ENCODE results near the gene TRERF1. TPM values are rescaled to one million over a fixed set of nuclear protein-coding genes. Genes with fewer than 3 reads are reported as not detected.
A peak's percentile ranks its signal among the peaks of the same experiment; 100 is the strongest.
"Not testable (repeated sequence)": the region's sequence is repeated elsewhere in the genome, so short reads cannot be mapped to it uniquely, and the experiment has no call there.

TRERF1 gene
- total RNA-seq, 1 donor from 2014 or later: 8.3 TPM

DNA sequence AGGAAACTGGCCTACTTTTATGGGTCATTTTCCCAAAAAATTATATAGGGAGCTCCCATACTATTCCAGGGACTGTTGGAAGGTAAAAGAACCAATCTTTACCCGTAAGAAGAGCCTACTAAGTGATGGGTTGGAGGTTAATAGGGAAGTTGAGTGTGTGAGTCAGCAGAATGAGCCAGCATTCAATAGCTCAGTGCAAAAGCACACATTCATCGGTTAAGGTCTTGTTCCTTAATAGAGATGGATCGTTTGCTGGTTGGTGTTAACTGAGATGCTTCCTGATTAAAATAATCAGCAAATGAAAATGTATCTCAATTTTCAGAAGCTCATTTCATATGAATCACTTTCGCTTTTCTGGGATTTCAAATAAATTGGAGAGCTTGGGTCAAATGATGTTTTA lies 118.8 kb downstream of the TRERF1 start:
- TF ChIP-seq EZH2phosphoT487 (IDR thresholded peaks at IDR 0.05) (no peak), EZH2 (IDR thresholded peaks at IDR 0.05) (no peak)
- TF ChIP-seq, protein P1, sequence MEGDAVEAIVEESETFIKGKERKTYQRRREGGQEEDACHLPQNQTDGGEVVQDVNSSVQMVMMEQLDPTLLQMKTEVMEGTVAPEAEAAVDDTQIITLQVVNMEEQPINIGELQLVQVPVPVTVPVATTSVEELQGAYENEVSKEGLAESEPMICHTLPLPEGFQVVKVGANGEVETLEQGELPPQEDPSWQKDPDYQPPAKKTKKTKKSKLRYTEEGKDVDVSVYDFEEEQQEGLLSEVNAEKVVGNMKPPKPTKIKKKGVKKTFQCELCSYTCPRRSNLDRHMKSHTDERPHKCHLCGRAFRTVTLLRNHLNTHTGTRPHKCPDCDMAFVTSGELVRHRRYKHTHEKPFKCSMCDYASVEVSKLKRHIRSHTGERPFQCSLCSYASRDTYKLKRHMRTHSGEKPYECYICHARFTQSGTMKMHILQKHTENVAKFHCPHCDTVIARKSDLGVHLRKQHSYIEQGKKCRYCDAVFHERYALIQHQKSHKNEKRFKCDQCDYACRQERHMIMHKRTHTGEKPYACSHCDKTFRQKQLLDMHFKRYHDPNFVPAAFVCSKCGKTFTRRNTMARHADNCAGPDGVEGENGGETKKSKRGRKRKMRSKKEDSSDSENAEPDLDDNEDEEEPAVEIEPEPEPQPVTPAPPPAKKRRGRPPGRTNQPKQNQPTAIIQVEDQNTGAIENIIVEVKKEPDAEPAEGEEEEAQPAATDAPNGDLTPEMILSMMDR (IDR thresholded peaks at IDR 0.05): no peak
- H3K27ac Mint-ChIP-seq: no peak overlapping the region

DNA sequence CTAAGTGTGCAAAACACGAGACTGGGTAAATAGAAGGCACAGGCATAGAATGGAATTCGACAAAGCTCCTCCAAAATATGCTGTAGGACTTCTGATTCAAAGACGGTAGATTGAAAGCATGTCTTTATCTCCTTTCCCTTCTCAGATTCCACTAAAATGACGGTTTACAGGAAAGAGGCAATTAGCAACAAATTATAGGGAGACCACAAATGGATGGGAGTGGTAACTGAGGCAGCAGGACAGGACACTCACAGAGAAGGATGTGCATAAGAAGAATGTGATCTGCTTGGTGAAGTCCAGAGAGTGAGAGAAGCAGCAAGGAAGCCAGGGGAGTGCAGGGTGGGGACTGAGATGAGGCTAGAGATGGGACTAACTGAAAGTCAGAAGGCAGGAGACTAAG lies 120.7 kb downstream of the TRERF1 start:
- no peak for DNase-seq (ENCODE audit: low spot score)
- H3K4me1 ChIP-seq: no peaks in the 10 kb centered on the region
- Mint-ChIP-seq H3K27me3 (ENCODE audit: insufficient read depth, low read depth) (peaks cover 3% of the 10 kb centered on the region), H3K36me3 (no peaks in the 10 kb centered on the region), H3K4me1 (no peaks in the 10 kb centered on the region), H3K9me3 (no peaks in the 10 kb centered on the region), H3K27ac (peak overlapping the region; percentile 7), H3K4me3 (no peak overlapping the region)
- no peak overlapping the region for H3K4me3 ChIP-seq
- no peaks in the 10 kb centered on the region for H3K36me3 ChIP-seq
- H3K27me3 ChIP-seq: no peaks in the 10 kb centered on the region
- no peak for TF ChIP-seq EZH2 (IDR thresholded peaks at IDR 0.05)
- TF ChIP-seq, protein P1 (IDR thresholded peaks at IDR 0.05): no peak
- TF ChIP-seq EZH2phosphoT487 (IDR thresholded peaks at IDR 0.05): no peak
- H3F3A ChIP-seq (ENCODE audit: low read depth): no peaks in the 10 kb centered on the region
- H3K9me3 ChIP-seq (ENCODE audit: low read depth): no peaks in the 10 kb centered on the region
- no peak overlapping the region for H3K27ac ChIP-seq
- H4K20me1 ChIP-seq (ENCODE audit: low read depth): peaks cover 41% of the 10 kb centered on the region
- H3K9ac ChIP-seq: no peak overlapping the region
- H3K79me2 ChIP-seq (ENCODE audit: low read depth): peaks cover 20% of the 10 kb centered on the region
- no peak overlapping the region for H3K4me2 ChIP-seq
- no peak overlapping the region for H2AFZ ChIP-seq (replicated peaks)

More for the DNA sequence above, 118.8 kb downstream of the TRERF1 start:
- no peaks in the 10 kb centered on the region for H3K36me3 ChIP-seq
- Mint-ChIP-seq H3K36me3 (no peaks in the 10 kb centered on the region), H3K4me1 (peaks cover 2% of the 10 kb centered on the region), H3K9me3 (no peaks in the 10 kb centered on the region), H3K27me3 (ENCODE audit: insufficient read depth, low read depth) (peaks cover 3% of the 10 kb centered on the region), H3K4me3 (no peak overlapping the region)
- DNase-seq (ENCODE audit: low spot score): no peak
- H3F3A ChIP-seq (ENCODE audit: low read depth): no peaks in the 10 kb centered on the region
- H3K27ac ChIP-seq: no peak overlapping the region
- H3K9ac ChIP-seq: no peak overlapping the region
- no peaks in the 10 kb centered on the region for H3K4me1 ChIP-seq
- H3K9me3 ChIP-seq (ENCODE audit: low read depth): no peaks in the 10 kb centered on the region
- no peak overlapping the region for H3K4me3 ChIP-seq
- H3K79me2 ChIP-seq (ENCODE audit: low read depth): peaks cover 20% of the 10 kb centered on the region
- H4K20me1 ChIP-seq (ENCODE audit: low read depth): peaks cover 41% of the 10 kb centered on the region
- no peak overlapping the region for H2AFZ ChIP-seq (replicated peaks)
- H3K4me2 ChIP-seq: no peak overlapping the region
- no peaks in the 10 kb centered on the region for H3K27me3 ChIP-seq

DNA sequence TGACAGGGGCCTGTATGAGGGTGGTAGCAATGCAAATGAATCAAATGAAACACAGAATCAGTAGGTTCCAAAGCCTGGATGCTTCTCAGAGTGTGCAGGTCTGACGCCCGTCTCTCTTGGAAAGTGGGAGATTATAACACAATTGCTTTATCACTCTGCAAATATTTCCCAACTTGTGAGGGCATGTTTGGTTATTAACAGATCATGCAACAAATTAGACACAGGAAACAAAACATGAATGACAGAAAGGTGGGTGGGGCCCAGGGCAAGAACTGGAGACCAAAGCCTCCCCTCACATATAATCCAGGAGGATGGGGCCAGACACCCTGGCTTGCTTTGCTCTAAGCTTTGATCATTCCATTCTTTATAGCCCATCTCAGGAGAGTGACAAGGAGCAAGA lies 125.5 kb downstream of the TRERF1 start:
- no peak overlapping the region for H3K4me3 ChIP-seq
- Mint-ChIP-seq H3K4me3 (no peak overlapping the region), H3K27me3 (ENCODE audit: insufficient read depth, low read depth) (no peaks in the 10 kb centered on the region), H3K4me1 (no peaks in the 10 kb centered on the region), H3K27ac (no peak overlapping the region), H3K36me3 (no peaks in the 10 kb centered on the region), H3K9me3 (peaks cover 8% of the 10 kb centered on the region)
- H3K4me2 ChIP-seq: no peak overlapping the region
- H3K4me1 ChIP-seq: no peaks in the 10 kb centered on the region
- no peak overlapping the region for H3K9ac ChIP-seq
- no peak overlapping the region for H2AFZ ChIP-seq (replicated peaks)
- no peaks in the 10 kb centered on the region for H3F3A ChIP-seq (ENCODE audit: low read depth)
- peaks cover 41% of the 10 kb centered on the region for H3K79me2 ChIP-seq (ENCODE audit: low read depth)
- no peaks in the 10 kb centered on the region for H3K27me3 ChIP-seq
- peaks cover 25% of the 10 kb centered on the region for H4K20me1 ChIP-seq (ENCODE audit: low read depth)
- H3K9me3 ChIP-seq (ENCODE audit: low read depth): no peaks in the 10 kb centered on the region
- no peak for TF ChIP-seq EZH2 (IDR thresholded peaks at IDR 0.05)
- TF ChIP-seq, protein P1 (IDR thresholded peaks at IDR 0.05): no peak
- TF ChIP-seq EZH2phosphoT487 (IDR thresholded peaks at IDR 0.05): no peak
- no peaks in the 10 kb centered on the region for H3K36me3 ChIP-seq
- no peak overlapping the region for H3K27ac ChIP-seq
- no peak for DNase-seq (ENCODE audit: low spot score)

DNA sequence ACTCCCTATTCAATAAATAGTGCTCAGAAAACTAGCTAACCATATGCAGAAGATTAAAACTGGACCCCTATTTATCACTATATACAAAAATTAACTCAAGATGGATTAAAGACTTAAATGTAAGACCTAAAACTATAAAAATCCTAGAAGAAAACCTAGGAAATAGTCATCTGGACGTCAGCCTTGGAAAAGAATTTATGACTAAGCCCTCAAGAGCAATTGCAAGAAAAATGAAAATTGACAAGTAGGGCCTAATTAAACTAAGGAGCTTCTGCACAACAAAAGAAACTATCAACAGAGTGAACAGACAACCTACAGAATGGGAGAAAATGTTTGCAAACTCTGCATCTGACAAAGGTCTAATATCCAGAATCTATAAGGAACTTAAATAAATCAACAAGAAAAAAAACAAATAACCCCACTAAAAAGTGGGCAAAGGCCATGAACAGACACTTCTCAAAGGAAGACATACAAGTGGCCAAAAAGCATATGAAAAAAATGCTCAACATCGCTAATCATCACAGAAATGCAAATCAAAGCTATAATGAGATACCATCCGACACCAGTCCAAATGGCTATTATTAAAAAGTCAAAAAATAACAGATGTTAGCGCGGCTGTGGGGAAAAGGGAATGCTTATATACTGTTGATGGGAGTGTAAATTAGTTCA lies 126.9 kb downstream of the TRERF1 start:
- H3K27me3 Mint-ChIP-seq (ENCODE audit: insufficient read depth, low read depth); H3K9me3 ChIP-seq (ENCODE audit: low read depth); H3K9me3 Mint-ChIP-seq; DNase-seq (ENCODE audit: low spot score); H3F3A ChIP-seq (ENCODE audit: low read depth); H3K27ac ChIP-seq; H3K4me3 ChIP-seq; H3K27me3 ChIP-seq; H3K4me3 Mint-ChIP-seq; H3K27ac Mint-ChIP-seq; H3K9ac ChIP-seq; H3K36me3 Mint-ChIP-seq; H3K4me1 Mint-ChIP-seq; H3K4me2 ChIP-seq; H3K36me3 ChIP-seq; H3K4me1 ChIP-seq; H2AFZ ChIP-seq (replicated peaks): not testable (repeated sequence)
- H4K20me1 ChIP-seq (ENCODE audit: low read depth): peaks cover 14% of the 10 kb centered on the region
- H3K79me2 ChIP-seq (ENCODE audit: low read depth): peaks cover 30% of the 10 kb centered on the region
